ENCODE measurements around the gene ADRB1.
A peak's percentile ranks its signal among the peaks of the same experiment; 100 is the strongest.

Gene ADRB1

DNA sequence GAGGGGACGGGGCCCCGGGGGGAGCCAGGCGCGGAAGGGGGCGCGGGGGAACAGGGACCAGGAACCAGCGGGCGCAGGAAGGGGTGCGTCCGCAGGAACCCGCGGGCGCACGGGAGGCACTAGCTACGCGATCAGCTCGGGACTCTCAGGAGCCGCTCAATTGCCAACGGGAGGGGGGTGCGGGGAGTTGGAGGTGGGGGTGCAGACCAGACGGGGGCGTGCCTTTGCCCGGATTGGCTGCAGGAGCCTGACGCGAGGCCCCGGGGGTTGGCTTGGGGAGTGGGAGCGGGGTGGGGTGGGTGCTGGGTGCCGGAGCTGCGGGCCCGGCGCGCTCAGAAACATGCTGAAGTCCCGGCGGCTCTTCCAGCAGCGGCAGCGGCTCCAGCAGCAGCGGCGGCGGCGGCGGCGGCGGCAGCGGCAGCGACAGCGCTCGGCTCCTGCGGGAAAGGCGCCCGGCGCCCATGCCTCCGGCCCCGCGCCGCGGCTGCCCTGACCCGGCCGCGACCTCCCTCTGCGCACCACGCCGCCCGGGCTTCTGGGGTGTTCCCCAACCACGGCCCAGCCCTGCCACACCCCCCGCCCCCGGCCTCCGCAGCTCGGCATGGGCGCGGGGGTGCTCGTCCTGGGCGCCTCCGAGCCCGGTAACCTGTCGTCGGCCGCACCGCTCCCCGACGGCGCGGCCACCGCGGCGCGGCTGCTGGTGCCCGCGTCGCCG is at the start of gene ADRB1:
TSS of gene ADRB1 (plus strand) at position 335 of the 715 bp plus-strand sequence. CDS start at position 602, 267 bp downstream.
- peak; percentile 48 for DNase-seq (ENCODE audit: low spot score)

GRCh38 chr10:113995201-113995600 is 48.5 kb upstream of the ADRB1 start:
- no peak for DNase-seq (ENCODE audit: low spot score)

DNA sequence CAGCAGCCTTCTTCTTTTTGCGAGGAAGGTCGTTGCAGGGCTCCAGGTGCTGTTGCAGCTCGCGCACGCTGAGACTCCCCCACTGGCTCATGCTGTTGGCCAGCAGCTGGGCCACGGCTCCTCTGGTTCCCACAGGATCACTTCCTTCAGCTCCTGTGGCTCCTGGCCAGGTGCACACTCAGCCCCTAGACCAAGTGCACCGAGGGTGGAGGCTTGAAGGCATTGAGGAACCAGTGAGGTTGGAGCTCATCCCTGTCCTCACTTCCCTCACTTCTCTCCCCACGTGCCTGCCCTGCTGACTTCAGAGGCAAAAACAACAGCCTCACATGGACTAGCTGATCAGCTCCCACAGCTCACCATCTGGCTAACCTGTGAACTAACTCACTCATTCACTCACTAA is 46.2 kb upstream of the ADRB1 start:
- no peak for DNase-seq (ENCODE audit: low spot score)

DNA sequence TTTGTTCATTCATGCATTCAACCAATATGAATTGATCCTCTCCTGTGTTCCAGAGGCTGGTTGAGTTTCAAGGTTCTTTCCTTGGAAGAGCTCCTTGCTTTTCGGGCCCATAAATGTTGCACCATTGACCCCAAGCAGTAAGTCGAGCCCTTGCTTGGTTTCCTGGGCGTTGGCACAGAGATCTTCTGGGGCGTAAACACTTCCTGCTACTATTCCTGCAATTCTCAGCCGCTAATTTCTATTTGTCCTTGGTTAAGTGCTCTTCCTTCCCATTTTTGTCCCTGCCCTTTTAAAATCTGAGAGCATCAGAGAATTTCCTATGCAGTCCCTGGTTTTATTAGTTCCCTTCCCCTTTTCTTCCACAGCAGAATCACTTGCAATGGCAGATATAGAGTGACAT is 44.1 kb upstream of the ADRB1 start:
- no peak for DNase-seq (ENCODE audit: low spot score)

GRCh38 chr10:114000457-114001010 is 43.1 kb upstream of the ADRB1 start:
- no peak for DNase-seq (ENCODE audit: low spot score)

DNA sequence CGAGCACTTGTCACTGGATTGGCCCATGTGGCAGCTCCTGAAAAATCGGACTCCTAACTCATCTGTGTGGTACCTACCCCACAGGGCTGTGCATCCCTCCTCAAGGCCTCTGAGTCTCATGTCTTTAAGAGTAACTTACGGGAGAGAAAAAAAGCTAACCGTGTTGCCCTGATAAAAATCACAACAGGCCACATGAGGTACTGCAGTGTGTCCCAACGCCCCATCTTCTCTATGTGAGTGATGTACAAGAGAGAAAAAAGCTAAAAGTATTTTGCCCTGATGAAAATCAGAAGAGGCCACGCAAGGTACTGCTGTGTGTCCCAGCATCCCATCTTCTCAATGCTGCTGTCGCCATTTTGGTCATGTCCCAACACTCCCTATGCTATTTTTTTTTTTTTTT is 41.2 kb upstream of the ADRB1 start:
- no peak for DNase-seq (ENCODE audit: low spot score)

DNA sequence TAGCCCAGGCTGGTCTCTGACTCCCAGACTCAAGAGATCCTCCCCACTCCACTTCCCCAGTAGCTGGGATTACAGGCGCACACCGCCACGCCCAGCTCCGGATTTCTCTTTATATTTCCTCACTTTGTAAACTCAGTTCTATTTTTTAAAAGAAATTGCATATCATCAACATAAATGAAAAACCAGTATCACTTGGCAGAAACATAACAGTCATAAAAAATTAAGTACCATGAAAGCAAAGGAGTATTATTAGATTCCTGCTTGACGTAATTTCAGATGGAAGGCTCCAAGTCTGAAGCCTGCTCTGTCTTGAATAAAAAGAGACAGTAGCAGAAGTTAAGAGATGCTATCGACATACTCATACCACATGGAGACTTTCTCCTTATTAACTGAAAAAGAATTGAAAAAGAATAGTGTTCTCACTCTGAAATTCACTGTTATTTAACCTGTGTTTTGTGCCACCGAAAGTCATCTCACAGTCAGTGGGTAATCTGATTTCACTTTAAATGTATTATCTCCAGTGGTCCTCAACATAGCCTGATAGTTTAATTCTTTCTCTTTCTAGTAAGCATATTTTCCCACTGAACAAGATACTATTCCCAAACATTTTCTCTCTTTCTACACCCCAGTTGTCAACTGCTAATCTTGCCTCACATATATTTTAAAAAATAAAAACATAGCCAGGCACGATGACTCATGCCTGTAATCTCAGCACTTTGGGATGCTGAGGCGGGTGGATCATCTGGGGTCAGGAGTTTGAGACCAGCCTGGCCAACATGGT is 40.3 kb upstream of the ADRB1 start:
- DNase-seq (ENCODE audit: low spot score), result no peak

DNA sequence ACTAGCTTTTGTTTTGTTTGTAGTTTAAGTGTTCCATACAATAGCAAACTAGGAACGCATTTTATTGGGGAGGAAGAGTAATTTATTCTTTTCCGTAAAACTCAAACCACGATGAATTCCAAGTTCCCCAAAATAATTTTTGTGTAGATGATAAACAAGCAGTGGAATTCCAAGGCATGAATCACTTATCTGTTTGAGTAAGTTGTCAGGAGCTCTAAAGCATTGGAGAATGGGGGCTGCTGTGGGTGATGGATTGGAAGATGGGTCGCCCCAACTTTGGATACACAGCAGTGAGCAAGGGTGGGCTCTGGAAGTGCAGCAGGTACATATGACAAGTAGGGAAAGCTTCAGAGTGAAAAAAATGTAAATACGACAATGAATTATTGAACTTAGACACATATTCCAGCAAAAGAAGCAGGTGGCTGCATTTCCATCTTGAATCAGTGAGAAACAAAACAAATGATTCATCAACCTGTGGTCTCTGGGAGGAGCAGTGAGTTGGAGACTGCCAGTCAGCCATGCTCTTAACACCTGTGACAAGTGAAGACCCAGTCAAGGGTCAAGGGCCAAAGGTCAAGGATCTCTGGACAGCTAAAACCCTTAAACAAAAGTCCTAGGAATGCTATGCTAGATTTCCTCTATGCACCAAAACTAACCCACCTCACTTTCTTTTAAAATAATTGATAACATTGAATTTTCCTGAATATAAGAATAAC is 34.2 kb upstream of the ADRB1 start:
- no peak for DNase-seq (ENCODE audit: low spot score)

DNA sequence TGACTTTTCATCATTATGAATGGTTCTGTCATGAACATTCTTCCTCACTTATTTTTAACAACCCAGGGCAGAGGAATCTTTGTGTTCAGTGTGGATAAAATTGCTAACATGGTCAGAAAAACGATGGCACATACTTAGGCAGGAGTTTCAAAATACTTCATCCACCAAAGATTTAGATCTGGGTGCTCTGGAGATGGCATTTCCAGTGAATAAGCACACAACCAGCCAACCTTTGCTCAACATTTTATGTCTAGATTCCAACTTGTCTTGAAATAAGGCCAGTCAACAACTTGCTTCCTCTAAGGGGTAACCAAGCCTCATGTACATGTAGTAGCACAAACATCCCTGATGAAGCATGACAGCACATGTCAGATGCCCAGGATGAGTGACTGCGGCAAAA is 33.4 kb upstream of the ADRB1 start:
- no peak for DNase-seq (ENCODE audit: low spot score)

GRCh38 chr10:114012650-114013049 is 31.0 kb upstream of the ADRB1 start:
- DNase-seq (ENCODE audit: low spot score), result no peak

GRCh38 chr10:114015708-114016107 is 28.0 kb upstream of the ADRB1 start:
- DNase-seq (ENCODE audit: low spot score), result no peak

- no peak for DNase-seq (ENCODE audit: low spot score)
Observed at GRCh38 chr10:114017271-114017670, 26.4 kb upstream of the ADRB1 start.

- DNase-seq (ENCODE audit: low spot score), result no peak
Observed at GRCh38 chr10:114017873-114018272, 25.8 kb upstream of the ADRB1 start.

DNA sequence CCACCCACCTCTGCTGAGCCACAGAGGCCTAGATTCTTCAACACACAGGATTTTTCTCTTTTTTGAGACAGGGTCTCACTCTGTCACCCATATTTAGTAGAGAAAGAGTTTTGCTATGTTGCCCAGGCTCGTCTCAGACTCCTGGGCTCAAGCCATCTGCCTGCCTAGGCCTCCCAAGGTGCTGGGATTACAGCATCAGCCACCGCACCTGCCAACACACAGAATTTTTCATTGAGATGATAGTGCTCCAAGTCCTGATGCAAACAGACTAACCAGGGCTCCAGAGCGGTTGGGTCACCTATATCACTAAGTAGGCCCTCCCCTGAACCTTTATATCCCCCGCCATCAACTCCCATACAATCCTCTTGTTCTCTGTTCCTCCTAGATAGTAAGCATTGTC is 24.4 kb upstream of the ADRB1 start:
- DNase-seq (ENCODE audit: low spot score), result no peak

DNA sequence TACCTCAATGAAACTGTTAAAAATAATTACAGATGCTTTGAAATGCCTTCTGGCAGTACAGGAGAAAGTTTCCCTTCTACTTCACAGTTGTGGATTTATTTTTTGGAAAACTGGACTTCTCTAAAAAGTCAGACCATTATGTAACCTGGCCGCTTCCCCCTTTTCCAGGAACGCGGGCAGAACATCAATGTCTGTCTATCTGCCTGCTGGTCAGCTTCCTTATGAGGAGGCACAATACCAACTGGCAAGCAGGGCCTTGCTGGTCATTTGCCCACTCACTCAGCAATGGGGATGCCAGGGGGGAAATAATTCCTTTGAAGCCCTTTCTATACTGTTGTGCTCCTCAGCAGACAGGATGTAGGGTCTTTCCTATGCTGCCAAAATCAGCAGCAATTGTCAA is 22.5 kb upstream of the ADRB1 start:
- no peak for DNase-seq (ENCODE audit: low spot score)

DNA sequence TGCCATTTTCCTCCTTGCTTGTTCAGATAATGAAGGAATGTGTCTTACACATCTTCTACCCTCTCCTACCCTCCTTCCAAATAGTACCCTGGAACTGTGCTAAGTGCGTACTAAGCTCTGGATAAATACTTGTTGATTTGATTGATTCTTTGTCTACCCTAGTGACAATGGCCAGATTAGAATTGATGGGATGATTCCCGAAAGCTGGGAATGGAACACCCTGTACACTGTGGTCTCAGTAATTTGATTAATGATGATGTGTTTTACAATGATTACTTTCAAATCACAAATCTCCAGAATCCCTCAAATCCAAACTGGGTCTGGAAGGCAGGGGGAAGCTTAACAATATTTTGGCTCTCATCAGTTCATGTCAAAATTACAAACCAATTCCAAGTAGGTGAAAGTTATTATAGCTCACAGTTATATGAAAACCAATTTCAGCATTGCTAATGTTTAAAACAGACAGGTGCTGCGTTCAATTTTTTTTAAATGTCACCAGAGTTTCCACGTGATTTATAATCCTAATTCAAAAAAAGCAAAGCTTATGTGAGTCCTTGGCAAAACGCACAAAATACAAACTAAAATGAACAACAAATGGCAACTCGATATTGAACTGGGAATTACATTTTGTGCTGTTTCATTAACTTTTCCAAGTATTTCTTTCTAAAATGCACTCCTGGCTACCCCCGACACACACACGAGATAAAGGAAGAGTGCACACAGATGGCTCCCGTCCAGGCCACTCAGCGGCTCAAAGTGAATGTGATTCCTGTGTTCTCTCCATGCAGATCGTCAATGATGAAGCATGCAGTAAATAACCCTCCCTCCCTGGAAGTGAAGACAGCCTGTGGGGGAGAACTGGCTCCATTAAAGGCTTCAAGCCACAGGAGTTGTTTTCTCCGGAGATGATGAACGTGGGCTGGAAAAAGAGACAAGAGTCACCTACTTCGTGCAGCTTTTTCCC is 21.7 kb upstream of the ADRB1 start:
- no peak for DNase-seq (ENCODE audit: low spot score)

DNA sequence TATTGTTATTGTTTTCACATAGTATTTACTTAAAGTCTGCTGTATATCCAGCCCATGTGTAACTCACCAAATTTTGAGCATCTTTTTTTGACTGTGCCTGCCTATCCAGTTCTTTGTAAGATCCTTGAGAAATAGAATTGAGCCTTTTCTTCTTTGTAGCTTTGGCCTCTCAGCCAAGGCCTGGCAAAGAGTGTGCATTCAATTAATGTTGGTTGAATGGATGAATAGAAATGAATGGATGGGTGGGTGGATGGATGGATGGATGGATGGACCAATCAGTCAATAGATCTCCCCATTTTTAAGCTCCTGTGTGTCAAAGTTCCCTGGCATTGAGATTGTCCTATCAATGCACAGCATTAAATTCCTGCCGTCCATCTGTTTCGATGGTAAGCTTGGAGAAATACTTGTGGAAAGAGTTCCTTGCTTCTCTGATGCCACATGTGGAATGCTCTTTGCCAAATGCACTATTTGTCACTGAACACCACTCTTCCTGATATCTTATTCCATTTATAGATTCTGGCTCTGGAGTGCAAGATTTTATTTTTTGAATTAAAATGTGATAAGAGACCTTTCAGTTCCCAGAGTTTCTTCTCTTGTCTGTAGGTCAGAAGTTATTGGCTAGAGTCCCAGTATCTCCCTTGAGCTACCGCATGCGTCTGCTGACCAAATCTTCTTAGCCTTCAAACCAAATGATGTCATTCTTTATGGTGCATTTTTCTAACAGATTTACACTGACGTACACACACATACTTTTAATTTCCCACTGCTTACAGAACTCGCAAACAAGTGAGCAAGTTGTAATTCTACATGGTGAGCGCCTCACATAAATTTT is 20.7 kb upstream of the ADRB1 start:
- no peak for DNase-seq (ENCODE audit: low spot score)

DNA sequence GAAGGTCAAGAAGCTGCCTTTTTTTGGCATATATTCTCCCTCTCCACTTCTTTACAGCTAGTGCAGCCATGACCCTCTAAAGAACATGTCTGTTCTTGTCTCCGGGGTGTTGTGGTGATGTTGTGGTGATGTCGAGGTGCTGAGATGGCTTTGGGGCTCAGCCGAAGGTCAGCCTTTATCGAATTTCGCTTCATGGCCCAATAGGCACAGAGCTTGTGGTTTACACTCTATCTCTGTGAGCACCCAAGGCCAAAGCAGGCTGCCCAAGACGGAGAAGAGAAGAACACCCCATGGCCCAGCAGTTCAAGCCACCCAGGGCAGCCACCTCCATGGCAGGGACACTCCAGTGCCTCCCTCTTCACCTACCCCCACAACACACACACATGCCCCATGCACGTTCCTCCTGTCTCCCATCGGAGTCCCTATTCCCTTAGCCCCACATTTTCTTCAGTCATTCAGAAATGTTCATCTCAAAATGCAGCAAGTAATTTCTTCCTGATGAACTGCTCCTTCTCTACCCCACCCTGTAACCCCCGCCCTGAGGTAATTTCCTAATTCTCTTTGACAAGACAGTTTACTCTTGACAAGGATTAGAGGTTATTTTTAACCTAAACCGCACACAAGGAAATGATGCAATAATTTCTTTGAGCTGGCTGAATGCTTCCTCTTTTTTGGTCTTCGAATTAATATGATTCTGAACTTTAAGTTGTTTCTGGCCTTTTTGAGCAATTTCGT is 18.6 kb upstream of the ADRB1 start:
- peak; percentile 11 for DNase-seq (ENCODE audit: low spot score)

GRCh38 chr10:114025611-114026130 is 18.0 kb upstream of the ADRB1 start:
- DNase-seq (ENCODE audit: low spot score), result no peak
